T-helper 2 cell (primary cell): ENCODE data around the gene INF2.
"Not testable (repeated sequence)": the region's sequence is repeated elsewhere in the genome, so short reads cannot be mapped to it uniquely, and the experiment has no call there.

Experiments
- DNase-seq, 5 experiments: peaks; one replicate each; pipeline versions ENCODE4 v3.0.0 to v3.0.0-alpha.2; 2012 to 2022

The INF2 gene

GRCh38 chr14:104657563-104658324, 31.7 kb upstream of the INF2 start:
- no peak for DNase-seq

GRCh38 chr14:104658325-104658712, 31.1 kb upstream of the INF2 start:
- no peak for DNase-seq

- no peak for DNase-seq
These were observed 30.3 kb upstream of the INF2 start for GRCh38 chr14:104659146-104659545.

GRCh38 chr14:104659764-104660523, 29.5 kb upstream of the INF2 start:
- DNase-seq = no peak

GRCh38 chr14:104660597-104660996, 28.8 kb upstream of the INF2 start:
- DNase-seq = no peak

- no peak for DNase-seq
These were observed 28.3 kb upstream of the INF2 start for GRCh38 chr14:104661086-104661485.

- not testable (repeated sequence) for DNase-seq
These were observed 27.8 kb upstream of the INF2 start for GRCh38 chr14:104661528-104662157.

GRCh38 chr14:104662472-104662871, 26.9 kb upstream of the INF2 start:
- not testable (repeated sequence) for DNase-seq

- DNase-seq = no peak
These were observed 25.3 kb upstream of the INF2 start for GRCh38 chr14:104664107-104664506.

- DNase-seq = no peak
These were observed 24.8 kb upstream of the INF2 start for GRCh38 chr14:104664588-104664987.

GRCh38 chr14:104665114-104665656, 24.2 kb upstream of the INF2 start:
- no peak for DNase-seq

GRCh38 chr14:104665657-104666522, 23.5 kb upstream of the INF2 start:
- DNase-seq = peak in 3 of 5 experiments; percentile 26 to 80 (median 37)

- DNase-seq = not testable (repeated sequence)
These were observed 22.9 kb upstream of the INF2 start for GRCh38 chr14:104666523-104666895.

GRCh38 chr14:104666981-104667380, 22.4 kb upstream of the INF2 start:
- DNase-seq = no peak

- DNase-seq = no peak
These were observed 19.7 kb upstream of the INF2 start for GRCh38 chr14:104669697-104670096.

- not testable (repeated sequence) for DNase-seq
These were observed 18.0 kb upstream of the INF2 start for GRCh38 chr14:104671330-104671977.

GRCh38 chr14:104672119-104672518, 17.3 kb upstream of the INF2 start:
- not testable (repeated sequence) for DNase-seq

GRCh38 chr14:104673481-104673880, 15.9 kb upstream of the INF2 start:
- no peak for DNase-seq

GRCh38 chr14:104675447-104675846, 14.0 kb upstream of the INF2 start:
- no peak for DNase-seq

- DNase-seq = no peak
These were observed 13.2 kb upstream of the INF2 start for GRCh38 chr14:104676130-104676693.
